ENCODE measurements around the gene BEND7.
"Not testable (repeated sequence)": the region's sequence is repeated elsewhere in the genome, so short reads cannot be mapped to it uniquely, and the experiment has no call there.

Gene BEND7

GRCh38 chr10:13417459-13418126 lies 111.2 kb downstream of the BEND7 start:
- no peak for DNase-seq

GRCh38 chr10:13416760-13417159 lies 112.1 kb downstream of the BEND7 start:
- no peak for DNase-seq

GRCh38 chr10:13414855-13415254 lies 114.0 kb downstream of the BEND7 start:
- DNase-seq = no peak

GRCh38 chr10:13414137-13414536 lies 114.7 kb downstream of the BEND7 start:
- DNase-seq = no peak

- no peak for DNase-seq
Observed at GRCh38 chr10:13412894-13413293, 115.9 kb downstream of the BEND7 start.

GRCh38 chr10:13404791-13405190 lies 124.0 kb downstream of the BEND7 start:
- no peak for DNase-seq

GRCh38 chr10:13404305-13404759 lies 124.5 kb downstream of the BEND7 start:
- DNase-seq = no peak

GRCh38 chr10:13403426-13403825 lies 125.4 kb downstream of the BEND7 start:
- not testable (repeated sequence) for DNase-seq

- no peak for DNase-seq
Observed at GRCh38 chr10:13402021-13402420, 126.8 kb downstream of the BEND7 start.

- no peak for DNase-seq
Observed at GRCh38 chr10:13401142-13401541, 127.7 kb downstream of the BEND7 start.

GRCh38 chr10:13400196-13400965 lies 128.4 kb downstream of the BEND7 start:
- DNase-seq = no peak

- DNase-seq = no peak
Observed at GRCh38 chr10:13399752-13400151, 129.1 kb downstream of the BEND7 start.

- DNase-seq = no peak
Observed at GRCh38 chr10:13399236-13399635, 129.6 kb downstream of the BEND7 start.

GRCh38 chr10:13397052-13397451 lies 131.8 kb downstream of the BEND7 start:
- DNase-seq = no peak

- no peak for DNase-seq
Observed at GRCh38 chr10:13396369-13396768, 132.4 kb downstream of the BEND7 start.

- no peak for DNase-seq
Observed at GRCh38 chr10:13395540-13395939, 133.3 kb downstream of the BEND7 start.

- DNase-seq = no peak
Observed at GRCh38 chr10:13393640-13394039, 135.2 kb downstream of the BEND7 start.

GRCh38 chr10:13392701-13393100 lies 136.1 kb downstream of the BEND7 start:
- no peak for DNase-seq

All from left hindlimb (tissue), 1 donor.